GM12872 (cell line): ENCODE results near the gene NEUROD1.

Experiments
- CTCF ChIP-seq: IDR thresholded peaks from 3 replicates; pipeline ENCODE4 v1.5.1; 2011; ENCODE audit warnings: low read depth, mild to moderate bottlenecking, low read length, moderate library complexity; ENCODE audit not compliant: insufficient read depth

The NEUROD1 gene

GRCh38 chr2:181626671-181627070 lies 53.6 kb downstream of the NEUROD1 start:
- no peak for TF ChIP-seq CTCF
